Measurements from ENCODE around the gene WTIP.
"Not testable (repeated sequence)": the region's sequence is repeated elsewhere in the genome, so short reads cannot be mapped to it uniquely, and the experiment has no call there.

The WTIP gene

GRCh38 chr19:34480971-34481841, at the start of gene WTIP:
Gene WTIP (plus strand): TSS chr19:34481758. CDS start chr19:34481975, 217 bp downstream.
- DNase-seq (ENCODE audit: low read depth in 3 of 3) = no peak

- DNase-seq (ENCODE audit: low read depth in 3 of 3) = no peak
These were observed 48.8 kb upstream of the WTIP start for GRCh38 chr19:34432797-34433196.

- no peak for DNase-seq (ENCODE audit: low read depth in 3 of 3)
These were observed 44.8 kb upstream of the WTIP start for GRCh38 chr19:34436716-34437115.

- no peak for DNase-seq (ENCODE audit: low read depth in 3 of 3)
These were observed 33.4 kb upstream of the WTIP start for GRCh38 chr19:34448191-34448590.

- DNase-seq (ENCODE audit: low read depth in 3 of 3) = no peak
These were observed 28.8 kb upstream of the WTIP start for GRCh38 chr19:34452723-34453122.

GRCh38 chr19:34454091-34454490, 27.5 kb upstream of the WTIP start:
- no peak for DNase-seq (ENCODE audit: low read depth in 3 of 3)

GRCh38 chr19:34454685-34455084, 26.9 kb upstream of the WTIP start:
- no peak for DNase-seq (ENCODE audit: low read depth in 3 of 3)

- DNase-seq (ENCODE audit: low read depth in 3 of 3) = not testable (repeated sequence)
These were observed 25.6 kb upstream of the WTIP start for GRCh38 chr19:34455783-34456480.

GRCh38 chr19:34457446-34457845, 24.1 kb upstream of the WTIP start:
- DNase-seq (ENCODE audit: low read depth in 3 of 3) = no peak

GRCh38 chr19:34458677-34459076, 22.9 kb upstream of the WTIP start:
- DNase-seq (ENCODE audit: low read depth in 3 of 3) = no peak

- DNase-seq (ENCODE audit: low read depth in 3 of 3) = no peak
These were observed 21.9 kb upstream of the WTIP start for GRCh38 chr19:34459614-34460013.

GRCh38 chr19:34461375-34462100, 20.0 kb upstream of the WTIP start:
- no peak for DNase-seq (ENCODE audit: low read depth in 3 of 3)

GRCh38 chr19:34464785-34465184, 16.8 kb upstream of the WTIP start:
- DNase-seq (ENCODE audit: low read depth in 3 of 3) = not testable (repeated sequence)

- no peak for DNase-seq (ENCODE audit: low read depth in 3 of 3)
These were observed 13.1 kb upstream of the WTIP start for GRCh38 chr19:34468409-34468808.

GRCh38 chr19:34469026-34469425, 12.5 kb upstream of the WTIP start:
- DNase-seq (ENCODE audit: low read depth in 3 of 3) = not testable (repeated sequence)

- no peak for DNase-seq (ENCODE audit: low read depth in 3 of 3)
These were observed 9.5 kb upstream of the WTIP start for GRCh38 chr19:34471906-34472700.

- DNase-seq (ENCODE audit: low read depth in 3 of 3) = no peak
These were observed 7.1 kb upstream of the WTIP start for GRCh38 chr19:34474233-34474989.

GRCh38 chr19:34475026-34475974, 6.3 kb upstream of the WTIP start:
- DNase-seq (ENCODE audit: low read depth in 3 of 3) = no peak

GRCh38 chr19:34475975-34476594, 5.5 kb upstream of the WTIP start:
- no peak for DNase-seq (ENCODE audit: low read depth in 3 of 3)
